HS-27A (cell line): Measurements from ENCODE around the gene PGAP2.
"Not testable (repeated sequence)": the region's sequence is repeated elsewhere in the genome, so short reads cannot be mapped to it uniquely, and the experiment has no call there.

Experiments used
- DNase-seq: peaks from one replicate; pipeline ENCODE4 v3.0.0-alpha.2; 2012; ENCODE audit warnings: low read depth, missing footprints

PGAP2 gene

DNA sequence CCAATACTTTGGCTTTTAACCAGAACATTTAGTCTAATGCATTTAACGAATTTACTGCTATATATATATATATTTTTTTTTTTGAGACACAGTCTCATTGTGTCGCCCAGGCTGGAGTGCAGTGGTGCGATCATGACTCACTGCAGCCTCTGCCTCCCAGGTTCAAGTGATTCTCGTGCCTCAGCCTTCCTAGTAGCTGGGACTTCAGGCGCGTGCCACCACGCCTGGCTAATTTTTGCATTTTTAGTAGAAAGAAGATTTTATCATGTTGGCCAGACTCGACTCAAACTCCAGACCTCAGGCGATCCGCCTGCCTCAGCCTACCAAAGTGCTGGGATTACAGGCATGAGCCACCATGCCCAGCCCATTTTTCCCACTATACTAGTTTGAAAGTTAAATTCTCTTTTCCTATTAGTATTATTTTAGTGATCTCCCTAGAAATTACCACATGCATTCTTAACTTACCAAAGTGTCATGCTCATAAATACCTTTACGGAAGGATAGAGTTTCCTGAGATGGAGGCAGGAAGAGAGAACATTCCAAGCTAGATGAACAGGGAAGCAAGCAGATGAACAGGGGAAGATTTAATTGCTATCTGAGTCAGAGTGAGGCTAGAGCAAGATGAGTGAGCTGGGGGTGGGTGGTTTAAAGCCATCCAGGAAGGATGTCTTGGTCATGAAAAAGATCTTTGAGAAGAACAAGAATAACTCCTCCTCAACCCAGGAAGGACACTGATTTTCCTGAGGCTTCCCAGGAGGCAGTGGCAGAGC, 4.4 kb upstream of the PGAP2 start:
- no peak for DNase-seq

DNA sequence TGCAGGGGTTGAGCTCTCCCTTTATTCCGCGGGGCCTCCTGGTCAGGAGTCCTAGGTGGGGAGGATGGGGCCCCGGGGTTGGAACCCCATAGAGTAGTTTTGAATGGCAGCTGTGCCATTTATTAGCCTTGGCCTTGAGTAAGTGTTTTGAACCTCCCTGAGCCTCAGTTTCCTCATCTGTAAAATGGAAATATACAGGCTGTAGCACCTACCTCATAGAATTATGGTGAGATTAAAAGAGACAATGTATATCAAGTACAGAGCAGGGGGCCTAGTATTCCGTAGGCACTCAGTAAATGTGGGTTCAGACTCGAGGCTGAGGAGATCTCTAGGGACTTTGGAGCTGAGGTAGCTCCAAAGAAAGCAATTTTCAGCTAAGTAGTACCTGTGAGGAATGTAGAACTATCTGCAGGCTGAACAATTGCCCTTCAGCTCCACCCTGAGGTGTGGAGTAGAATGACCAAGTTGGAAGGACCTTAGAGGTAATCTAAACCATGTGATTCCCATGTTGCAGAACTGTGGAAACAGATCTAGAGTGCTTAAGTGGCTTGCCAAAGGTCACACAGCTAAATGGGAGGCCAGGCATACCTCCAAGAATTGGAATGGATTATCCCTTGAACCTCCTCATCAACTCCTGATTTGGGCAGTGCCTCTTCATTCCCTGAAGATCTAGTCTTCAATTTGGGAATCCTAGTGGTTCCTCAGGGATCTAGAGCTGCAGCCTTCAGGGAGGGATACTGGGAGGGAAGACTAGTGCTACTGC, 682 bp downstream of the PGAP2 start:
- no peak for DNase-seq

- no peak for DNase-seq
These were observed 1.2 kb downstream of the PGAP2 start for GRCh38 chr11:3809624-3809928.

DNA sequence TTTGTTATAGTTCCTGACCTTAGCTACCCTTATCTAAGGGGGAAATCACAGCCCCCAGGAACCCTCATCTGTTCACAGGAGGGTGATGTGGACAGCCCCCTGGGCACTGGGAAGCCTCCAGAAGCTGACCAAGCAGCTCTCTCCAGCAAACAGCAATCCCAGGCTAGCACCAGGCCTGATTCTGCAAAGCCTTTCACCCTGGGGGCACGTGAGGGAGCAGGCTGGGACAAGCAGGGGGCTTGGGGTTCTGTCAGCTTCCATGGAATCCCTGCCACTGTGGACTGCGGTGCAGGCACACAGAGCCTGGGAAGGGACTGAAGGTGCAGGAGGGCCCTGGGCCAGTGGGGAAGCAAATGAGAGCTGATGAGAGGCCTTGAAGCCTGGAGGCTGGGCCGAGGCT, 2.1 kb downstream of the PGAP2 start:
- DNase-seq = no peak

DNA sequence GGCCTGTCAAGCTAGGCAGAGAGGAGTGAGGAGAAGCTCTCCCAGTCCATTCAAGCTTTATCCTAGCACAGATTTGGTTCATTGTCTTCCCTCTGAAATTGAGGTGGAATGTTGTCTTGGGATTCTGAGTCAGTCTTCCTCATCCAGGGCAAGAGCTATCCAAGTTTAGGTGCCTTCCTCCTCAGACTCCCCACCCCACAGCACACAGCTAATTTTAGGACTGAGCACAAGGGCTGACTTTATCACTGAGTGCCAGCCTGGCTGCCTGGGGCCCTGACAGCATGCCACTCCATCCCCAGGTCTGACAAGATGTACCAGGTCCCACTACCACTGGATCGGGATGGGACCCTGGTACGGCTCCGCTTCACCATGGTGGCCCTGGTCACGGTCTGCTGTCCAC, 2.6 kb downstream of the PGAP2 start:
- no peak for DNase-seq

DNA sequence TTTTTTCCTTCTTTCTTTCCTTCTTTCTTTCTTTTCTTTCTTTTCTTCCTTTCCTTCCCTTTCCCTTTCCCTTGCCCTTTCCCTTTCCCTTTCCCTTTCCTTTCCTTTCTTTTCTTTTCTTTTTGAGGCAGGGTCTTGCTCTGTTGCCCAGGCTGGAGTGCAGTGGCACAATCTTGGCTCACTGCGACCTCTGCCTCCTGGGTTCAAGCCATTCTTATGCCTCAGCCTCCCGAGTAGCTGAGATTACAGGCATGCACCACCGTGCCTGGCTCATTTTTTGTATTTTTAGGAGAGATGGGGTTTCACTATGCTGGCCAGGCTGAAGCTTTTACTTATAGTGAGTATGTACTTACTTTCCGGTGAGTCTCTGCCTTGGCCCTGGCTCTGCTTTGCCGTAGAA, 6.5 kb downstream of the PGAP2 start:
- DNase-seq = not testable (repeated sequence)

- no peak for DNase-seq
These were observed 7.5 kb downstream of the PGAP2 start for GRCh38 chr11:3815845-3816244.

GRCh38 chr11:3816673-3817072, 8.3 kb downstream of the PGAP2 start:
- no peak for DNase-seq

- no peak for DNase-seq
These were observed 8.9 kb downstream of the PGAP2 start for GRCh38 chr11:3817181-3817800.

GRCh38 chr11:3820971-3821370, 12.6 kb downstream of the PGAP2 start:
- no peak for DNase-seq

GRCh38 chr11:3822312-3822711, 14.0 kb downstream of the PGAP2 start:
- DNase-seq = no peak

- DNase-seq = no peak
These were observed 14.9 kb downstream of the PGAP2 start for GRCh38 chr11:3823303-3823702.

- DNase-seq = no peak
These were observed 15.6 kb downstream of the PGAP2 start for GRCh38 chr11:3823762-3824506.

DNA sequence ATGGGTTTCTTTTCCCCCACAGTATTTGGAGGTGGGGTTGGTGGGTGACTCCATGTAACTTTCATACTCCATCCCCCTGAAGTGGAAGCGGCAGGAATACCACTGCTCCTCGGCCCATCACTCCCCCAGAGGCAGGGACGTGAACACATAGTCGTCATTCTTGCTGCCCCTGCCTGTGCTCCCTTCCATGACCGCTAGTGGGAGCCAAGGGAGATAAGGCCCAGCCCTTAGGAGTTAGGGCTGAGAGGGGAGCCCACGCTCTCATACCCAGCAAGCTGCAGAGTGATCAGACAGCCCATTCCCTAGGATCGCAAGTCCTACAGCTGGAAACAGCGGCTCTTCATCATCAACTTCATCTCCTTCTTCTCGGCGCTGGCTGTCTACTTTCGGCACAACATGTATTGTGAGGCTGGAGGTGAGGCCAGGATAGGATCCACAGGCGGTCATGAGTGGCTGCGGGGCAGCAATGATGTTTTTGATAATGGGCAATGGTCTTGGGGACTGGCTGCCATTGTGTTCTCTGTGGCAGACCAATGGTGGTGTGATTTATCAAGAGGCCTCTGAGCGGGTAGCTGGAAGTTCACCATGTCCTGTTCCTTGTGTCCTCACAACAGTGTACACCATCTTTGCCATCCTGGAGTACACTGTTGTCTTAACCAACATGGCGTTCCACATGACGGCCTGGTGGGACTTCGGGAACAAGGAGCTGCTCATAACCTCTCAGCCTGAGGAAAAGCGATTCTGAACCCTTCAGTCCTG, 16.5 kb downstream of the PGAP2 start:
- no peak for DNase-seq

GRCh38 chr11:3825473-3826154, 17.3 kb downstream of the PGAP2 start:
- no peak for DNase-seq

DNA sequence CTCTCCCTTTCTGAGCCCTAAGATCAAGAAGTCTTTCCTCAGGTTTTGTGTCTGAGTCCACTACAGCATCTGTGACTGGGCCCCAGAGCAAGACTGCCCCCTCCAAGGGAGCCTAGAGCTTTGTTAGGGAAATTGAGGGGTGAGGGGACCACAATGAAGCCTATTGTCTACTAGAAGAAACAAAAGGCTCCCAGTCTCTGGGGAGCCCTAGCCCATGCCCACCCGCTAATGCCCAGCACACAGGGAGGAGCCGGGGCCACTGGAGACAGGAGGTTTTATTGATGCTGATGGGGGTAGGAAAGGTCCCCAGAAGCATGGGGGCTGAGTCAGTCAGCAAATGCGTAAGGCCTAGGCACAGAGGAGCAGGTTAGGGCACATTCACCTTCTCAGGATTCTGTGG, 18.4 kb downstream of the PGAP2 start:
- DNase-seq = no peak

DNA sequence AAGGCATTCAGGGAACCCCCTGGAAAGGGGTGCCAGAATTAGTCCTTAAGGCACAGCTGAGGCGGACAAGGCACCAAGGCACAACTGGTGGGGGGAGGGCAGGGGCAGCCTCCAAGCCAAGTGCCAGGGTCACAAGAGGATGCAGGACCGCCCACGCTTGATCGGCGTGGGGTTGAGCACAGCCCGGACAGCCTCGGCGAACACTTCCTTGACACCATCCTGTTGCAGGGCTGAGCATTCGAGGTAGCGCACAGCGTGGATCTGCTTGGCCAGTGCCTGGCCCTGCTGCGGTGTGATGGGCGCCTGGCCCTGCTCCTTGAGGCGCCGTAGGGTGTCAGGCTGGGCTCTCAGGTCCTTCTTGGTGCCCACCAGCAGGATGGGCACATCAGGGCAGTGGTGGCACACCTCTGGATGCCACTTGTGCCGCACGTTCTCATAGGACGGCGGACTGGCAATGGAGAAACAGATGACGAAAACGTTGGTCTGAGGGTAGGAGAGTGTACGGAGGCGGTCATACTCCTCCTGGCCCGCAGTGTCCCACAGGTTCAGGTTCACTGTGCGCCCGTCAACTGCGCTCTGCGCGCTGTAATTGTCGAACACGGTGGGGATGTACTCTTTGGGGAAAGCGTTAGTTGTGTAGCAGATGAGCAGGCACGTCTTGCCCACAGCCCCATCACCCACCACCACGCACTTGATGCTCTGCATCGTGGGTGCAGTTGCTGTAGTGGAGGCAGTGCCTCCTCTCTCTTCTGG, 19.2 kb downstream of the PGAP2 start:
- no peak for DNase-seq

DNA sequence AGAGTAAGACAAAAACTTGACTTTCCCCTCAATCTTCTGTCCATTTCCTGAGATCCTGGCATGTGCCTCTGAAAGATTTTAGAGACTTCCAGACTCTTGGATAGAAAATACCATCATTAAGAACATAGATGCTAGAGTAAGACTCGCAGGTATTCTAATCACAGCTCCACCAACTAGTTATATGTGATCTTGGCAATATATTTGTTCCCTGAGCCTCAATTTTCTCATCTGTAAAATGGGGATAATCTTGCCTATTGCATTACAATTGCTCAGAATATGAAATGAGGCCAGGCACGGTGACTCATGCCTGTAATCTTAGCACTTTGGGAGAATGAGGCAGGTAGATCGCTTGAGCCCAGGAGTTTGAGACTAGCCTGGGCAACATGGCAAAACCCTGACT, 21.7 kb downstream of the PGAP2 start:
- DNase-seq = no peak

DNA sequence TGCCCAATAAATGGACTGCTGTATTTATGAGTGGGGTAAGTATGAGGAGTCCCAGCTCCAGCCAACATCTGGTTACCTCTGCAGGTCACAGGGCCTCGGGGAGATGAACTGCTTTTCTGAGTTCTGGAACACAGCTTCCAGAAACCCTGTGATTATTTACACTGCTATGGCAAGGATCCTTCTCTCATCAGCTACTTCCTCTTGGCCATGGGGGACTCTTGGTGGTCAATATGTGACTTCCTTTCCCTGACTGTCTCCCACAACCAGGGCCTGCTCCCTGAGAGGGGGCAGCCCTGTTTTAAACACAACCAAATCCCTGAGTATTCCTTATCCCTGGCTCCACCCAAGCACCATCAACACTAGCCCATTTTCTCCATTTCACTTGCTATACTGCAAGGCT, 22.4 kb downstream of the PGAP2 start:
- no peak for DNase-seq

GRCh38 chr11:3831378-3832239, 23.2 kb downstream of the PGAP2 start:
- no peak for DNase-seq
